Measurements from ENCODE around the gene RAB11B.

RAB11B gene

GRCh38 chr19:8358948-8359347 is 31.2 kb upstream of the RAB11B start:
- no peak overlapping the region for H3K9ac ChIP-seq (ENCODE audit: low read depth, low read length)
- H3K9me3 ChIP-seq (ENCODE audit: insufficient read depth, low read depth, low read length), result no peaks in the 10 kb centered on the region
- H3K27me3 ChIP-seq (ENCODE audit: insufficient read depth, low read length), result peaks cover 15% of the 10 kb centered on the region
- WGBS, result 95% methylated on average over 6 of the region's 6 CpGs
- H3K4me3 ChIP-seq (ENCODE audit: low read length), result no peak overlapping the region
- peaks cover 9% of the 10 kb centered on the region for H3K4me1 ChIP-seq (ENCODE audit: insufficient read depth, low read length)
- no peak overlapping the region for H3K27ac ChIP-seq (ENCODE audit: low read depth, low read length)
- H3K36me3 ChIP-seq (ENCODE audit: insufficient read depth, low read length), result no peaks in the 10 kb centered on the region

DNA sequence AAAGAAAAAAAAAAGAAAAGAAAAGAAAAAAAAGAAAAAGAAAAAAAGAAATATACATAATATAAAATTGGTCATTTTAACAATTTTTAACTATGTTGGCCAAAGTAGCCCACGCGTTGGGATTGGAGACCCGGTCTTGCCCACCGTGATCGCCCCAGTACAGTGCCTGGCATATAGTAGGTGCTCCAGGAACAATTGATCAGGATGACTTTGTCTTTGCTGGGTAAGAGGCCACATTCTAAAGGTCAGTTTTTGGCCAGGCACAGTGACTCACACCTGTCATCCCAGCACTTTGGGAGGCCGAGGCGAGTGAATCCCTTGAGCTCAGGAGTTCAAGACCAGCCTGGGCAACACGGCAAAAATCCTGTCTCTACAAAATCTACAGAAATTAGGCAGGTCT is 30.0 kb upstream of the RAB11B start:
- peaks cover 9% of the 10 kb centered on the region for H3K4me1 ChIP-seq (ENCODE audit: insufficient read depth, low read length)
- H3K4me3 ChIP-seq (ENCODE audit: low read length), result no peak overlapping the region
- H3K27me3 ChIP-seq (ENCODE audit: insufficient read depth, low read length), result peaks cover 27% of the 10 kb centered on the region
- H3K9ac ChIP-seq (ENCODE audit: low read depth, low read length), result no peak overlapping the region
- H3K27ac ChIP-seq (ENCODE audit: low read depth, low read length), result no peak overlapping the region
- no peaks in the 10 kb centered on the region for H3K9me3 ChIP-seq (ENCODE audit: insufficient read depth, low read depth, low read length)
- 91% methylated on average over 8 of the region's 8 CpGs for WGBS
- H3K36me3 ChIP-seq (ENCODE audit: insufficient read depth, low read length), result no peaks in the 10 kb centered on the region

GRCh38 chr19:8361921-8362793 is 28.0 kb upstream of the RAB11B start:
- Histone ChIP-seq H3K27ac (ENCODE audit: low read depth, low read length) (no peak overlapping the region), H3K9ac (ENCODE audit: low read depth, low read length) (no peak overlapping the region), H3K36me3 (ENCODE audit: insufficient read depth, low read length) (no peaks in the 10 kb centered on the region), H3K4me3 (ENCODE audit: low read length) (no peak overlapping the region), H3K27me3 (ENCODE audit: insufficient read depth, low read length) (peaks cover 33% of the 10 kb centered on the region), H3K9me3 (ENCODE audit: insufficient read depth, low read depth, low read length) (no peaks in the 10 kb centered on the region), H3K4me1 (ENCODE audit: insufficient read depth, low read length) (peaks cover 17% of the 10 kb centered on the region)
- 91% methylated on average over 11 of the region's 12 CpGs for WGBS

DNA sequence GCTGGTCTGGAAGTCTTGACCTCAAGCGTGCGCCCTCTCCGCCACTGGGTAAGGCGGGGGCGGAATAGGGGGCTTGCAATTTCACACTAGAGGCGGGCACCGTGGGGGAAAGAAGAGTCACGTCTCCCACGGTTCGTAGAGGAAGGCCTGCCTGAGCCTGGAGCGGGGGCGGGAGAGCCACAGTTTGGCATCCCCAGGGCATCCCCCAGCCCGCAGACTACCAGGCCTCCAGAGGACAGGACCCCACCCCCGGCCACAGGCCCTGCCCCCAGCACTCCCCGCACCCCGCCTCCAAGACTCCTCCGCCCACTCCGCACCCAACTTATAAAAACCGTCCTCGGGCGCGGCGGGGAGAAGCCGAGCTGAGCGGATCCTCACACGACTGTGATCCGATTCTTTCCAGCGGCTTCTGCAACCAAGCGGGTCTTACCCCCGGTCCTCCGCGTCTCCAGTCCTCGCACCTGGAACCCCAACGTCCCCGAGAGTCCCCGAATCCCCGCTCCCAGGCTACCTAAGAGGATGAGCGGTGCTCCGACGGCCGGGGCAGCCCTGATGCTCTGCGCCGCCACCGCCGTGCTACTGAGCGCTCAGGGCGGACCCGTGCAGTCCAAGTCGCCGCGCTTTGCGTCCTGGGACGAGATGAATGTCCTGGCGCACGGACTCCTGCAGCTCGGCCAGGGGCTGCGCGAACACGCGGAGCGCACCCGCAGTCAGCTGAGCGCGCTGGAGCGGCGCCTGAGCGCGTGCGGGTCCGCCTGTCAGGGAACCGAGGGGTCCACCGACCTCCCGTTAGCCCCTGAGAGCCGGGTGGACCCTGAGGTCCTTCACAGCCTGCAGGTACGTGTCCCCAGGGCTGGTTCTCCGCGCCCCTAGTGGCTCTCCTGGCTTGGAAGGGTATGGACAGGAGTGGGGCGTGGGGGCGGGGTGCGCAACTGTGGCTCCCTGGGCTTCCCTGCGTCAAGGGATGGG is 26.1 kb upstream of the RAB11B start, which contains the start of gene ANGPTL4:
ANGPTL4 (plus strand) TSS at position 353 of the 969 bp plus-strand sequence; CDS start at position 520, 167 bp downstream.
- Histone ChIP-seq H3K9me3 (ENCODE audit: insufficient read depth, low read depth, low read length) (no peaks in the 10 kb centered on the region), H3K36me3 (ENCODE audit: insufficient read depth, low read length) (0 out of 2 replicates have a peak, but pooled peaks cover 3% of the 10 kb centered on the region), H3K4me1 (ENCODE audit: insufficient read depth, low read length) (peaks cover 22% of the 10 kb centered on the region), H3K9ac (ENCODE audit: low read depth, low read length) (peak within 1 kb of the TSS; percentile 58), H3K27me3 (ENCODE audit: insufficient read depth, low read length) (peaks cover 33% of the 10 kb centered on the region), H3K27ac (ENCODE audit: low read depth, low read length) (peak within 1 kb of the TSS; percentile 52; the same call in 1 of the 2 replicates), H3K4me3 (ENCODE audit: low read length) (peak within 1 kb of the TSS; percentile 79)
- WGBS, result under 1% methylated on average over 81 of the region's 81 CpGs

GRCh38 chr19:8366121-8366581 is 24.0 kb upstream of the RAB11B start:
- Histone ChIP-seq H3K36me3 (ENCODE audit: insufficient read depth, low read length) (0 out of 2 replicates have a peak, but pooled peaks cover 9% of the 10 kb centered on the region), H3K27ac (ENCODE audit: low read depth, low read length) (no peak overlapping the region), H3K4me1 (ENCODE audit: insufficient read depth, low read length) (peaks cover 22% of the 10 kb centered on the region), H3K4me3 (ENCODE audit: low read length) (no peak overlapping the region), H3K9me3 (ENCODE audit: insufficient read depth, low read depth, low read length) (no peaks in the 10 kb centered on the region), H3K27me3 (ENCODE audit: insufficient read depth, low read length) (peaks cover 33% of the 10 kb centered on the region), H3K9ac (ENCODE audit: low read depth, low read length) (no peak overlapping the region)
- WGBS, result 94% methylated on average over 11 of the region's 11 CpGs

DNA sequence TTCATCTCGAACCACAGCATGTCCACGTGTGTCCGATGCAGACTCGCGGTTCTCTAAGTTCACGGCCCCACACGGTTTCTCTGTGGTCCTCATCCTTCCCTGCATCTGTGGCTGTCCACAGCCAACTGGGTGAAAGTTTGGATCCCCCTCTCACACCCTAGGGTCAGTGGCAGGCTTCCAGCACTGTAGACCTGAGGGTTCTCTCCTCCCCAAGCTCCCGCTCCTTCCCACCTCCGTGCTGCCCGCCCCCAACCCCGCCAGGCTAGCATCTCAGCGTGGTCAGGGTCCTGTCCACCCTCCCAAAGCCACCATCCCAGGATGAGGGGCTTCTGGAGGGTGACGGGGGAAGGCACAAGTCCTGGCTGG is 23.2 kb upstream of the RAB11B start:
- Histone ChIP-seq H3K27ac (ENCODE audit: low read depth, low read length) (peak overlapping the region; percentile 91), H3K36me3 (ENCODE audit: insufficient read depth, low read length) (0 out of 2 replicates have a peak, but pooled peaks cover 9% of the 10 kb centered on the region), H3K4me3 (ENCODE audit: low read length) (peak overlapping the region; percentile 44), H3K27me3 (ENCODE audit: insufficient read depth, low read length) (peaks cover 29% of the 10 kb centered on the region), H3K9ac (ENCODE audit: low read depth, low read length) (peak overlapping the region; percentile 67), H3K4me1 (ENCODE audit: insufficient read depth, low read length) (peaks cover 19% of the 10 kb centered on the region), H3K9me3 (ENCODE audit: insufficient read depth, low read depth, low read length) (no peaks in the 10 kb centered on the region)
- 53% methylated on average over 13 of the region's 13 CpGs for WGBS

- H3K9me3 ChIP-seq (ENCODE audit: insufficient read depth, low read depth, low read length), result no peaks in the 10 kb centered on the region
- 28% methylated on average over 21 of the region's 23 CpGs for WGBS
Observed at GRCh38 chr19:8367327-8368001, 22.7 kb upstream of the RAB11B start.

GRCh38 chr19:8370176-8371010 is 19.8 kb upstream of the RAB11B start:
- peaks cover 13% of the 10 kb centered on the region for H3K4me1 ChIP-seq (ENCODE audit: insufficient read depth, low read length)
- no peak overlapping the region for H3K4me3 ChIP-seq (ENCODE audit: low read length)
- no peaks in the 10 kb centered on the region for H3K9me3 ChIP-seq (ENCODE audit: insufficient read depth, low read depth, low read length)
- no peak overlapping the region for H3K9ac ChIP-seq (ENCODE audit: low read depth, low read length)
- peaks cover 13% of the 10 kb centered on the region; the same call in 1 of the 2 replicates for H3K36me3 ChIP-seq (ENCODE audit: insufficient read depth, low read length)
- H3K27me3 ChIP-seq (ENCODE audit: insufficient read depth, low read length), result peaks cover 6% of the 10 kb centered on the region
- H3K27ac ChIP-seq (ENCODE audit: low read depth, low read length), result no peak overlapping the region
- 89% methylated on average over 16 of the region's 19 CpGs for WGBS

More at GRCh38 chr19:8367327-8368001, 22.7 kb upstream of the RAB11B start:
- H3K27me3 ChIP-seq (ENCODE audit: insufficient read depth, low read length), result peaks cover 25% of the 10 kb centered on the region
- peak overlapping the region; percentile 44 for H3K4me3 ChIP-seq (ENCODE audit: low read length)
- H3K9ac ChIP-seq (ENCODE audit: low read depth, low read length), result peak overlapping the region; percentile 67
- peaks cover 18% of the 10 kb centered on the region for H3K4me1 ChIP-seq (ENCODE audit: insufficient read depth, low read length)
- H3K36me3 ChIP-seq (ENCODE audit: insufficient read depth, low read length), result peaks cover 10% of the 10 kb centered on the region; the same call in 1 of the 2 replicates
- peak overlapping the region; percentile 91 for H3K27ac ChIP-seq (ENCODE audit: low read depth, low read length)

- no peak overlapping the region for H3K27ac ChIP-seq (ENCODE audit: low read depth, low read length)
Observed at GRCh38 chr19:8371011-8371804, 19.0 kb upstream of the RAB11B start.

More at GRCh38 chr19:8371011-8371804, 19.0 kb upstream of the RAB11B start:
- H3K4me1 ChIP-seq (ENCODE audit: insufficient read depth, low read length), result peaks cover 13% of the 10 kb centered on the region
- H3K9ac ChIP-seq (ENCODE audit: low read depth, low read length), result no peak overlapping the region
- WGBS, result 91% methylated on average over 27 of the region's 28 CpGs
- H3K27me3 ChIP-seq (ENCODE audit: insufficient read depth, low read length), result no peaks in the 10 kb centered on the region
- no peaks in the 10 kb centered on the region for H3K9me3 ChIP-seq (ENCODE audit: insufficient read depth, low read depth, low read length)
- peaks cover 13% of the 10 kb centered on the region; the same call in 1 of the 2 replicates for H3K36me3 ChIP-seq (ENCODE audit: insufficient read depth, low read length)
- no peak overlapping the region for H3K4me3 ChIP-seq (ENCODE audit: low read length)

All from HUES64 (cell line).